Gastroesophageal sphincter (tissue), 3 donors: Measurements from ENCODE around the gene DPYD.

Experiments
- CTCF ChIP-seq, 4 experiments: fragments of 200-600 bp in 2 of 4; fragments of 450-650 bp in 2 of 4; sonication (generic) in 1 of 4; IDR thresholded peaks; one replicate each; pipeline ENCODE4 v1.5.1; 2017 to 2019; ENCODE audit warnings: antibody characterized with exemption in 4 of 4, mild to moderate bottlenecking in 2 of 4, moderate library complexity in 2 of 4
- POLR2AphosphoS5 ChIP-seq: sonication (generic); formaldehyde crosslinking; IDR thresholded peaks from one replicate; pipeline ENCODE4 v1.6.1; 2017; ENCODE audit warnings: antibody characterized with exemption

DNA sequence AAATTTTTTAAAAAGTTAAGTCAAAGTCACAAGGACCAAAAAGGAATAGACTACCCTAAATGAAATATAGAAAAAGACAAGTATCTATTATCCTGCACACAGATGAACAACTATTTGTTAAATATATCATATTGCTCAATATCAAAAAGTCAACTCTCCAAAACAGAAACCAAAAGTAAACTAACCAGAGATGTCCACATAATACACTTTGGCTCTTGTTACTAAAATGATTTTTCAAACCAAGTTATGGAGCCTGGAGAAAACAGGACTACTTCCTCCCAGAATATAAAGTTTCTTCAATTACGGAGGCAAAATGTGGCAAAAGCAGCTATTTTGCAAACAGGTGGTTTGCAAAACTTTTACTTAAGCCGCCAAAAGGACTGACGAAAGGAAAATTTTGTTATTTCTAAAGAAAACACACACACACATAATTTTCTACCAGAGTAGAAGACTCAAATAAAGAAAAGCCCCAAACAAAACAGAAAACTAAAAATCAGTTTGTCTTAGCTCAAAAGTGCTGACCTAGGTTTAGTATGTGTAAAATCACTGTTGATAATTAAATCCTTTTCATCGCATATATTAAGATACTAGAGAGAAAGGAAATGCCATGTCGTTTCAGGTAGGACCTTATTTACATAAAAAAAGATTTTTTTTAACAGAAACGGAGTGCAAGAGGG lies 1.1 kb downstream of the DPYD start:
- TF ChIP-seq CTCF (IDR thresholded peaks at IDR 0.05) = no peak
- no peak for TF ChIP-seq POLR2AphosphoS5
